ENCODE measurements around the gene ATF3. TPM values are rescaled to one million over a fixed set of nuclear protein-coding genes. Genes with fewer than 3 reads are reported as not detected.

Gene ATF3
- total RNA-seq, 1 experiment from 2014 or later = 21.8 TPM

DNA sequence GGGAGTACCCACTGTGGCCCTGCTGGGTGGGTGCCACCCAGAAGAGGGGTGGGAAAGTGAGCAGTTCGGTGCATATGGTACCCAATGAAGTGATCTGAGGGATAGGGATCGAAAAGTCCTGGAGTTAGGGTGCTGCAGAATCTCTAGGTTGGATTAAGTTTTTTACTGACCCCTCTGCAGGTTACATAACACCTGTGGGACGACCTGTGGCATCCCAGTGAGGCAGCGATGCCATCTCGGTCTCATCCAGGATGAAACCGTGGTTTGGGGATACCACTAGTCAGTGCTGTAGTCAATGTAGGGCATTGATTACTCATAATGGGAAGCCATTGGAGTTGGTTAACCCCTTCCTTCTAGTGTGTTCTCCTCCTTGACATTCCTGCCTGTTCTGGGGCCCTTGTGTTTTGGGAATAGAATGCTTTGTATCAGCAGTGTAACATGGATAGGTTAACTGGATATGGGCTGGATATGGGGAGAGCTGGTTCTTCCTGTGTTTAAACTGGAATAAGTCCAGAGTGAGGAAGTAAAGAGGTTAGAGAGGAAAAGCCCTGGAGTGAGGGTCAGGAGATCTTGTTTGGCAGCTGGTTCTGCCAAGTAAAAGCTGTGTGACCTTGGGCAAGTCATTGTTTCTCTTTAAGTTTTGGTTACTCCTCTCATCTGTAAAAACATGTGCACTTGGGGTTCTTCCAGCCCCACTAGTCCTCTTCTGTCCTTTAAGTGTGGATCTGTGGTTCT, 42.8 kb upstream of the ATF3 start:
- no peaks in the 10 kb centered on the region for H3K9me3 Mint-ChIP-seq (ENCODE audit: unreplicated experiment)
- no peaks in the 10 kb centered on the region for H3K27me3 ChIP-seq (replicated peaks; ENCODE audit: control insufficient read depth, insufficient read depth, low read length)
- no peaks in the 10 kb centered on the region for H3K27me3 Mint-ChIP-seq (ENCODE audit: insufficient read depth, unreplicated experiment)
- DNase-seq = no peak
- no peaks in the 10 kb centered on the region for H3K9me3 ChIP-seq
- CTCF ChIA-PET = no interaction called here
- TF ChIP-seq, protein P1, sequence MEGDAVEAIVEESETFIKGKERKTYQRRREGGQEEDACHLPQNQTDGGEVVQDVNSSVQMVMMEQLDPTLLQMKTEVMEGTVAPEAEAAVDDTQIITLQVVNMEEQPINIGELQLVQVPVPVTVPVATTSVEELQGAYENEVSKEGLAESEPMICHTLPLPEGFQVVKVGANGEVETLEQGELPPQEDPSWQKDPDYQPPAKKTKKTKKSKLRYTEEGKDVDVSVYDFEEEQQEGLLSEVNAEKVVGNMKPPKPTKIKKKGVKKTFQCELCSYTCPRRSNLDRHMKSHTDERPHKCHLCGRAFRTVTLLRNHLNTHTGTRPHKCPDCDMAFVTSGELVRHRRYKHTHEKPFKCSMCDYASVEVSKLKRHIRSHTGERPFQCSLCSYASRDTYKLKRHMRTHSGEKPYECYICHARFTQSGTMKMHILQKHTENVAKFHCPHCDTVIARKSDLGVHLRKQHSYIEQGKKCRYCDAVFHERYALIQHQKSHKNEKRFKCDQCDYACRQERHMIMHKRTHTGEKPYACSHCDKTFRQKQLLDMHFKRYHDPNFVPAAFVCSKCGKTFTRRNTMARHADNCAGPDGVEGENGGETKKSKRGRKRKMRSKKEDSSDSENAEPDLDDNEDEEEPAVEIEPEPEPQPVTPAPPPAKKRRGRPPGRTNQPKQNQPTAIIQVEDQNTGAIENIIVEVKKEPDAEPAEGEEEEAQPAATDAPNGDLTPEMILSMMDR (IDR thresholded peaks at IDR 0.05; ENCODE audit: insufficient read depth in 1 of 2, low read depth in 1 of 2, low read length in 1 of 2, severe bottlenecking in 1 of 2, unreplicated experiment in 1 of 2) = no peak
- H3K4me1 ChIP-seq = peaks cover 4% of the 10 kb centered on the region; the same call in 1 of the 2 replicates
- no peaks in the 10 kb centered on the region for H3K36me3 ChIP-seq (ENCODE audit: control insufficient read depth, insufficient read depth, low read length)
- no TSS peak for BruUV-seq (replicated peaks)
- POLR2A ChIA-PET = interaction anchor here (0.5 kb wide), 1 partner anchor 85 kb away, joined by 5 read pairs; no protein-coding TSS in a partner anchor
- H3K4me3 Mint-ChIP-seq (ENCODE audit: unreplicated experiment) = peak overlapping the region; percentile 80
- H3K27ac Mint-ChIP-seq (ENCODE audit: unreplicated experiment) = no peak overlapping the region
- no peaks in the 10 kb centered on the region for H3K36me3 Mint-ChIP-seq (ENCODE audit: insufficient read depth, unreplicated experiment)
- intact Hi-C loops (cut with micrococcal nuclease; ENCODE audit: unreplicated experiment) = loop anchor here (2.0 kb wide), 1 partner anchor 89 kb away; no protein-coding TSS in a partner anchor
- peaks cover 16% of the 10 kb centered on the region for H3K4me1 Mint-ChIP-seq (ENCODE audit: low read depth, unreplicated experiment)
- no peak overlapping the region for H3K4me3 ChIP-seq (ENCODE audit: low read depth, low read length)

GRCh38 chr1:212566522-212567479, 41.8 kb upstream of the ATF3 start:
- TF ChIP-seq, protein P1 (IDR thresholded peaks at IDR 0.05; ENCODE audit: insufficient read depth in 1 of 2, low read depth in 1 of 2, low read length in 1 of 2, severe bottlenecking in 1 of 2, unreplicated experiment in 1 of 2) = no peak
- Histone ChIP-seq H3K27me3 (replicated peaks; ENCODE audit: control insufficient read depth, insufficient read depth, low read length) (no peaks in the 10 kb centered on the region), H3K36me3 (ENCODE audit: control insufficient read depth, insufficient read depth, low read length) (no peaks in the 10 kb centered on the region), H3K4me3 (ENCODE audit: low read depth, low read length) (peak overlapping the region; percentile 24), H3K9me3 (no peaks in the 10 kb centered on the region), H3K4me1 (peaks cover 4% of the 10 kb centered on the region; the same call in 1 of the 2 replicates)
- no peaks in the 10 kb centered on the region for H3K36me3 Mint-ChIP-seq (ENCODE audit: insufficient read depth, unreplicated experiment)
- H3K27me3 Mint-ChIP-seq (ENCODE audit: insufficient read depth, unreplicated experiment) = no peaks in the 10 kb centered on the region
- H3K4me1 Mint-ChIP-seq (ENCODE audit: low read depth, unreplicated experiment) = peaks cover 16% of the 10 kb centered on the region
- H3K27ac Mint-ChIP-seq (ENCODE audit: unreplicated experiment) = peak overlapping the region; percentile 54
- H3K9me3 Mint-ChIP-seq (ENCODE audit: unreplicated experiment) = no peaks in the 10 kb centered on the region
- POLR2A ChIA-PET = no interaction called here
- peak overlapping the region; percentile 80 for H3K4me3 Mint-ChIP-seq (ENCODE audit: unreplicated experiment)
- peak in 1 of 2 experiments; percentile 40 for DNase-seq
- intact Hi-C loops (cut with micrococcal nuclease; ENCODE audit: unreplicated experiment) = loop anchor here (2.0 kb wide), 1 partner anchor 90 kb away; no protein-coding TSS in a partner anchor
- CTCF ChIA-PET = interaction anchor here (1.2 to 1.9 kb wide), 3 partner anchors 88 to 98 kb away, joined by 4 to 5 read pairs (median 4); no protein-coding TSS in a partner anchor
- no TSS peak for BruUV-seq (replicated peaks)

DNA sequence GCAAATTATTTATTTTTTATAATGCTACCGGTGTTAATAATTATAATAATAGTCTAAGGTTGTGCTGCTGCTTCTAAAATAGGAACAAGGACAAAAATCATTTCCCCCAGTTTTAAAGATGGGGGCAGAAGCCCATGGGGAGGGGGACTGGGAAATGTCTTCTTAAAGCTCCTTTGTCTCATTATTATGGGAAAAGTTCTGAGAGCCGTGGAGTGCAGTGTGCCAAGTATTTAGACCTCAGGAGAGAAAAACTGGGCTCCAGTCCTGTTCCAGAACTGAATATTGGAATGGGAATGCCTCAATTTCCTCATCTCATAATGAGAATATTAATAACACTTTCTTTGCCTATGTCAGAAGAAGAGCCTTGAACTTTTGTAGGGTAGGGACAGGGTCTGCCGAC, 40.9 kb upstream of the ATF3 start:
- H3K4me1 Mint-ChIP-seq (ENCODE audit: low read depth, unreplicated experiment) = peaks cover 16% of the 10 kb centered on the region
- no peaks in the 10 kb centered on the region for H3K36me3 Mint-ChIP-seq (ENCODE audit: insufficient read depth, unreplicated experiment)
- no peak overlapping the region for H3K4me3 Mint-ChIP-seq (ENCODE audit: unreplicated experiment)
- POLR2A ChIA-PET = interaction anchor here (1.1 kb wide), 1 partner anchor 11 kb away, joined by 4 read pairs; no protein-coding TSS in a partner anchor
- DNase-seq = no peak
- no peak overlapping the region for H3K27ac Mint-ChIP-seq (ENCODE audit: unreplicated experiment)
- TF ChIP-seq, protein P1 (IDR thresholded peaks at IDR 0.05; ENCODE audit: insufficient read depth in 1 of 2, low read depth in 1 of 2, low read length in 1 of 2, severe bottlenecking in 1 of 2, unreplicated experiment in 1 of 2) = no peak
- H3K4me3 ChIP-seq (ENCODE audit: low read depth, low read length) = no peak overlapping the region
- peaks cover 4% of the 10 kb centered on the region; the same call in 1 of the 2 replicates for H3K4me1 ChIP-seq
- H3K36me3 ChIP-seq (ENCODE audit: control insufficient read depth, insufficient read depth, low read length) = no peaks in the 10 kb centered on the region
- CTCF ChIA-PET = interaction anchor here (1.2 to 1.9 kb wide), 3 partner anchors 89 to 97 kb away, joined by 4 to 5 read pairs (median 4); no protein-coding TSS in a partner anchor
- no peaks in the 10 kb centered on the region for H3K9me3 Mint-ChIP-seq (ENCODE audit: unreplicated experiment)
- H3K27me3 Mint-ChIP-seq (ENCODE audit: insufficient read depth, unreplicated experiment) = no peaks in the 10 kb centered on the region
- no TSS peak for BruUV-seq (replicated peaks)
- no peaks in the 10 kb centered on the region for H3K9me3 ChIP-seq
- intact Hi-C loops (cut with micrococcal nuclease; ENCODE audit: unreplicated experiment) = loop anchor here (2.0 kb wide), 1 partner anchor 91 kb away; no protein-coding TSS in a partner anchor
- H3K27me3 ChIP-seq (replicated peaks; ENCODE audit: control insufficient read depth, insufficient read depth, low read length) = no peaks in the 10 kb centered on the region

All from Caco-2 (cell line).